ENCODE results near the gene CACNA1H.
A peak's percentile ranks its signal among the peaks of the same experiment; 100 is the strongest.

Gene CACNA1H

GRCh38 chr16:1117926-1118325, 35.0 kb upstream of the CACNA1H start:
- no peak for DNase-seq (ENCODE audit: insufficient read length, low spot score)
- TF ChIP-seq POLR2A (IDR thresholded peaks at IDR 0.05; ENCODE audit: low read depth, low read length) = no peak
- FAIRE-seq = no peak

GRCh38 chr16:1119129-1119528, 33.8 kb upstream of the CACNA1H start:
- FAIRE-seq = no peak
- DNase-seq (ENCODE audit: insufficient read length, low spot score) = no peak
- TF ChIP-seq POLR2A (IDR thresholded peaks at IDR 0.05; ENCODE audit: low read depth, low read length) = no peak

- TF ChIP-seq POLR2A (IDR thresholded peaks at IDR 0.05; ENCODE audit: low read depth, low read length) = no peak
- FAIRE-seq (no peak), DNase-seq (ENCODE audit: insufficient read length, low spot score) (no peak)
Observed at GRCh38 chr16:1119766-1120576, 32.9 kb upstream of the CACNA1H start.

- no peak for DNase-seq (ENCODE audit: insufficient read length, low spot score)
- TF ChIP-seq POLR2A (IDR thresholded peaks at IDR 0.05; ENCODE audit: low read depth, low read length) = no peak
- no peak for FAIRE-seq
Observed at GRCh38 chr16:1120577-1120941, 32.3 kb upstream of the CACNA1H start.

- no peak for TF ChIP-seq POLR2A (IDR thresholded peaks at IDR 0.05; ENCODE audit: low read depth, low read length)
- DNase-seq (ENCODE audit: insufficient read length, low spot score) (no peak), FAIRE-seq (no peak)
Observed at GRCh38 chr16:1121009-1121408, 31.9 kb upstream of the CACNA1H start.

GRCh38 chr16:1121601-1122397, 31.1 kb upstream of the CACNA1H start:
- DNase-seq (ENCODE audit: insufficient read length, low spot score) (no peak), FAIRE-seq (no peak)
- no peak for TF ChIP-seq POLR2A (IDR thresholded peaks at IDR 0.05; ENCODE audit: low read depth, low read length)

GRCh38 chr16:1122398-1122765, 30.5 kb upstream of the CACNA1H start:
- TF ChIP-seq POLR2A (IDR thresholded peaks at IDR 0.05; ENCODE audit: low read depth, low read length) = no peak
- DNase-seq (ENCODE audit: insufficient read length, low spot score) = no peak
- FAIRE-seq = no peak

GRCh38 chr16:1123525-1124230, 29.2 kb upstream of the CACNA1H start:
- no peak for TF ChIP-seq POLR2A (IDR thresholded peaks at IDR 0.05; ENCODE audit: low read depth, low read length)
- DNase-seq (ENCODE audit: insufficient read length, low spot score) (no peak), FAIRE-seq (no peak)

- FAIRE-seq = no peak
- no peak for DNase-seq (ENCODE audit: insufficient read length, low spot score)
- TF ChIP-seq POLR2A (IDR thresholded peaks at IDR 0.05; ENCODE audit: low read depth, low read length) = no peak
Observed at GRCh38 chr16:1124291-1124690, 28.6 kb upstream of the CACNA1H start.

GRCh38 chr16:1124795-1125194, 28.1 kb upstream of the CACNA1H start:
- no peak for TF ChIP-seq POLR2A (IDR thresholded peaks at IDR 0.05; ENCODE audit: low read depth, low read length)
- no peak for FAIRE-seq

GRCh38 chr16:1125471-1125870, 27.4 kb upstream of the CACNA1H start:
- FAIRE-seq (no peak), DNase-seq (ENCODE audit: insufficient read length, low spot score) (peak; percentile 61)
- no peak for TF ChIP-seq POLR2A (IDR thresholded peaks at IDR 0.05; ENCODE audit: low read depth, low read length)

More at GRCh38 chr16:1124795-1125194, 28.1 kb upstream of the CACNA1H start:
- DNase-seq (ENCODE audit: insufficient read length, low spot score) = no peak

- no peak for TF ChIP-seq POLR2A (IDR thresholded peaks at IDR 0.05; ENCODE audit: low read depth, low read length)
- DNase-seq (ENCODE audit: insufficient read length, low spot score) = no peak
- FAIRE-seq = no peak
Observed at GRCh38 chr16:1126044-1126443, 26.9 kb upstream of the CACNA1H start.

GRCh38 chr16:1126586-1126985, 26.3 kb upstream of the CACNA1H start:
- FAIRE-seq (no peak), DNase-seq (ENCODE audit: insufficient read length, low spot score) (no peak)
- no peak for TF ChIP-seq POLR2A (IDR thresholded peaks at IDR 0.05; ENCODE audit: low read depth, low read length)

GRCh38 chr16:1127101-1127500, 25.8 kb upstream of the CACNA1H start:
- DNase-seq (ENCODE audit: insufficient read length, low spot score) = no peak
- FAIRE-seq = no peak
- TF ChIP-seq POLR2A (IDR thresholded peaks at IDR 0.05; ENCODE audit: low read depth, low read length) = no peak
